ENCODE data around the gene VASN.

- TF ChIP-seq POLR2AphosphoS2 (IDR thresholded peaks at IDR 0.05; ENCODE audit: low read depth, low read length): no peak
- TF ChIP-seq SIN3A (IDR thresholded peaks at IDR 0.05; ENCODE audit: low read depth, low read length): no peak
- no peak for TF ChIP-seq CTCF (IDR thresholded peaks at IDR 0.05 in 2 of 3, conservative IDR thresholded peaks at IDR 0.05 in 1 of 3; ENCODE audit: control insufficient read depth in 2 of 3, extremely low read depth in 1 of 3, insufficient read depth in 1 of 3, low read depth in 3 of 3, low read length in 3 of 3)
- no peak for TF ChIP-seq E2F8 (IDR thresholded peaks at IDR 0.05; ENCODE audit: low read depth, partially characterized antibody)
- no peak for TF ChIP-seq ZSCAN29 (IDR thresholded peaks at IDR 0.05)
- no peak for TF ChIP-seq BACH1 (IDR thresholded peaks at IDR 0.05; ENCODE audit: borderline replicate concordance)
- no peak for TF ChIP-seq ZBTB11 (CRISPR knock-in tag; IDR thresholded peaks at IDR 0.05)
Measured at GRCh38 chr16:4371357-4372000, at the start of gene VASN.

Measured in GM12878 (cell line).